HG03097 (cell line): Measurements from ENCODE around the gene SKAP2.

Experiments used
- ATAC-seq: cut with Tn5 transposase; IDR thresholded peaks from one replicate; pipeline ENCODE4 v1.9.1; 2021; ENCODE audit not compliant: unreplicated experiment, low FRiP score

SKAP2 gene

GRCh38 chr7:26646336-26647048 is 217.9 kb downstream of the SKAP2 start:
- ATAC-seq, result no peak

GRCh38 chr7:26645121-26645520 is 219.3 kb downstream of the SKAP2 start:
- ATAC-seq, result no peak

- no peak for ATAC-seq
Measured at GRCh38 chr7:26642416-26642815, 222.0 kb downstream of the SKAP2 start.

GRCh38 chr7:26639695-26640094 is 224.7 kb downstream of the SKAP2 start:
- no peak for ATAC-seq

- no peak for ATAC-seq
Measured at GRCh38 chr7:26639111-26639510, 225.3 kb downstream of the SKAP2 start.

- no peak for ATAC-seq
Measured at GRCh38 chr7:26638140-26638539, 226.2 kb downstream of the SKAP2 start.

GRCh38 chr7:26637610-26638009 is 226.8 kb downstream of the SKAP2 start:
- ATAC-seq, result no peak

GRCh38 chr7:26636808-26637207 is 227.6 kb downstream of the SKAP2 start:
- ATAC-seq, result no peak

- ATAC-seq, result no peak
Measured at GRCh38 chr7:26633557-26633956, 230.8 kb downstream of the SKAP2 start.

GRCh38 chr7:26631601-26632000 is 232.8 kb downstream of the SKAP2 start:
- no peak for ATAC-seq

- no peak for ATAC-seq
Measured at GRCh38 chr7:26630941-26631580, 233.3 kb downstream of the SKAP2 start.

- ATAC-seq, result no peak
Measured at GRCh38 chr7:26630361-26630760, 234.0 kb downstream of the SKAP2 start.

- no peak for ATAC-seq
Measured at GRCh38 chr7:26629696-26630095, 234.7 kb downstream of the SKAP2 start.

GRCh38 chr7:26627891-26628341 is 236.5 kb downstream of the SKAP2 start:
- no peak for ATAC-seq

GRCh38 chr7:26627221-26627620 is 237.2 kb downstream of the SKAP2 start:
- no peak for ATAC-seq

GRCh38 chr7:26626687-26627086 is 237.7 kb downstream of the SKAP2 start:
- no peak for ATAC-seq

GRCh38 chr7:26626156-26626555 is 238.2 kb downstream of the SKAP2 start:
- ATAC-seq, result no peak

- ATAC-seq, result no peak
Measured at GRCh38 chr7:26625286-26625685, 239.1 kb downstream of the SKAP2 start.

- ATAC-seq, result no peak
Measured at GRCh38 chr7:26624839-26625238, 239.6 kb downstream of the SKAP2 start.

GRCh38 chr7:26624431-26624830 is 240.0 kb downstream of the SKAP2 start:
- ATAC-seq, result no peak

- no peak for ATAC-seq
Measured at GRCh38 chr7:26620352-26620751, 244.0 kb downstream of the SKAP2 start.

GRCh38 chr7:26619348-26619984 is 244.9 kb downstream of the SKAP2 start:
- ATAC-seq, result no peak
